ENCODE measurements around the gene PLD4. TPM values are rescaled to one million over a fixed set of nuclear protein-coding genes. Genes with fewer than 3 reads are reported as not detected.

The PLD4 gene
- polyA plus RNA-seq, 6 donors from 2014 or later: 77.4 to 264 (median 182) TPM

DNA sequence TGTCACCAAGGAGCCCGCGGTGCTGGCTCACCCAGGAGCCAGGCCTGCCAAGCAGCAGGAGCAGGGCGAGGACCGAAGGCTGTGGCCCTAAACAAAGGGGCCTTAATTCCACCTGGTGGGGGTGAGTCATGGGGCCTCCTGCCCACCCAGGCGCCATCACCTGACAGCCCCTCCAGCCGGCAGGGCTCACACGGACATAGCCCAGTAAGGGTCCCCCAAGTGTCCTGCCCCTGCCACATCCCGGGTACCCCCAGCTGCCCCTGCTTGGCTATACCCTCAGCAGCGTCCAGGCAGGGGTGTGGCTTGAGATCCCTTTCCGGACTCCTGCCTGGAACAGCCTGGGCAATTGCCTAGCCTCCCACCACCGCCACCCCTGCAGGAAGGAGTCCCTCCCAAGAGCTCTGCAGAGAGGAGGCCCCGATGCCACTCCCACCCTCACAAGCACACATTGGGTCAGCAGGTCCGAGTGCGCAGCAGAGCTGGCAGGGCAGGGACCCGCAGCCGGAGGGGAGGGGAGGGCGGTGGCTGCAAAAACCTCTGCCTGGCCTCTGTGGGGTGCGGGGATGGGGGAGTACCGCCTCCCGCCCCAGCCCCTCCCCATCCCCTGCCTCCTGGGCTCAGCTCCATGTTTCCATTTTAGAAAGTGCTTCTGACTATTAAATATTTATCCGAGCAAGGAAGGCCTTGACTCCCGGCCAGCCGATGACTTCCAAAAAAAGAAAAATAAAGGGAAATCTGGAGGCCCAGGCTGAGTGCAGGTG, 48.9 kb downstream of the PLD4 start:
- H3K9me3 Mint-ChIP-seq: no peaks in the 10 kb centered on the region
- H3K27ac Mint-ChIP-seq: no peak overlapping the region
- DNase-seq (no peak), ATAC-seq (ENCODE audit: low read depth in 2 of 2) (no peak)
- no peaks in the 10 kb centered on the region for H3K36me3 Mint-ChIP-seq
- H3K27me3 Mint-ChIP-seq: peaks cover 9 to 41% (median 36%) of the 10 kb centered on the region in 3 donors
- peaks cover 9 to 15% (median 13%) of the 10 kb centered on the region in 3 donors for H3K4me1 Mint-ChIP-seq
- H3K4me3 Mint-ChIP-seq: no peak overlapping the region

DNA sequence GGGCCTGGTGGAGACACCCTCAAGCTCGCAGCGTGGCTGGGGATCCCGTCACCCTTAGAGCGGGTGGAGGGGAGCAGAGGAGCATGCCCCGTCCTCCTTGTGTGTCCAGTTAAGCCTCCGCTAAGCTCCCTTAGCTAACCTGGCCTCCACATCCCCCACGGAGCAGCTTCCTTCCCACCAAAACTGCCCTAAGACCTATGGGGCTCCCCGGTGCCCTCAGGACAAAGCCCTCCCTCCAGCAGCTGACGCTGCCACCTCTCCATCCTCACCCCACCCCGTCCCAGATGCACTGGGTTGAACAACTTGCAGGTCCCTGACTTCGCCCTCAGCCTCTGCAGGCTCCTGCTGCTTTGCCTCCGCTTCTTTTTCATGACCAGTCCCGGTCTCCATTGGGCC, 49.5 kb downstream of the PLD4 start:
- no peak overlapping the region for H3K4me3 Mint-ChIP-seq
- no peak overlapping the region for H3K27ac Mint-ChIP-seq
- peaks cover 7 to 41% (median 36%) of the 10 kb centered on the region in 3 donors for H3K27me3 Mint-ChIP-seq
- DNase-seq: no peak
- ATAC-seq (ENCODE audit: low read depth in 2 of 2): no peak
- H3K36me3 Mint-ChIP-seq: no peaks in the 10 kb centered on the region
- H3K9me3 Mint-ChIP-seq: no peaks in the 10 kb centered on the region
- peaks cover 11 to 18% (median 13%) of the 10 kb centered on the region in 3 donors for H3K4me1 Mint-ChIP-seq

DNA sequence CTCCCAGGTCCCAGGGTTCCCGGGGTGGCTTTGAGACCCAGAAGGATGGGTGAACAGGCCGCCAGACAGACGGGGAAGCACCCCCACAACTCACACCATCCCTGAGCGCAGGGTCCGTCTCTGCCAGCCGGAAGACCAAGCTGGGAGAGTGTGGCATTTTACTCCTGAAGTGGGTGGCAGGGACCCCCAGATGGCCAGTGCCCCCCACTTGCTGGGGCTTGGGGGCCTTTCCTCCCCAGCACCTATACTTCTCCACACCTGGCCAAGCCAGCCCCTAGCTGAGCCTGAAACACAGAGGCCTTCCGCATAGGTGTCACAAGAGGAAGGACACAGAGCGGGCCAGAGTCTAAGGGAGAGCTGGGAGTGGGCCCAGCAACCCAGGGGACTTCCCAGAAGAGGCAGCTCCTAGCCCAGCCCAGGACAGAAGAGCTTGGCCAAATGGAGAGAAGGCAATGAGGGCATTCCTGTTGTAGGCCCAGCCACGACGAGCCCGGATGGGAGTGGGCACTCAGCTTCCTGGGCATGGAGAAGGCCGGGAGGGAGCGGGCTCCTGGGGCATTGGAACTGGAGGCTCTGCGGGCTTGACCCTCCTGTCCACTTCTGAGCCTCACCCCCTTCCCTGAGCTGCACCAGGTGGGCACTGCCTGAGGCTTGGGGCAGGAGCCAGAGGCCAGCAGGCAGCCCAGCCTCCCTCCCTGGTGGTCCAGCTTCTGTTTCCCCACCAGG, 50.1 kb downstream of the PLD4 start:
- H3K36me3 Mint-ChIP-seq: no peaks in the 10 kb centered on the region
- no peak overlapping the region for H3K4me3 Mint-ChIP-seq
- H3K4me1 Mint-ChIP-seq: peaks cover 13 to 17% (median 14%) of the 10 kb centered on the region in 3 donors
- no peak for ATAC-seq (ENCODE audit: low read depth in 2 of 2)
- peaks cover 9 to 45% (median 33%) of the 10 kb centered on the region in 3 donors for H3K27me3 Mint-ChIP-seq
- no peak overlapping the region for H3K27ac Mint-ChIP-seq
- no peak for DNase-seq
- no peaks in the 10 kb centered on the region for H3K9me3 Mint-ChIP-seq

DNA sequence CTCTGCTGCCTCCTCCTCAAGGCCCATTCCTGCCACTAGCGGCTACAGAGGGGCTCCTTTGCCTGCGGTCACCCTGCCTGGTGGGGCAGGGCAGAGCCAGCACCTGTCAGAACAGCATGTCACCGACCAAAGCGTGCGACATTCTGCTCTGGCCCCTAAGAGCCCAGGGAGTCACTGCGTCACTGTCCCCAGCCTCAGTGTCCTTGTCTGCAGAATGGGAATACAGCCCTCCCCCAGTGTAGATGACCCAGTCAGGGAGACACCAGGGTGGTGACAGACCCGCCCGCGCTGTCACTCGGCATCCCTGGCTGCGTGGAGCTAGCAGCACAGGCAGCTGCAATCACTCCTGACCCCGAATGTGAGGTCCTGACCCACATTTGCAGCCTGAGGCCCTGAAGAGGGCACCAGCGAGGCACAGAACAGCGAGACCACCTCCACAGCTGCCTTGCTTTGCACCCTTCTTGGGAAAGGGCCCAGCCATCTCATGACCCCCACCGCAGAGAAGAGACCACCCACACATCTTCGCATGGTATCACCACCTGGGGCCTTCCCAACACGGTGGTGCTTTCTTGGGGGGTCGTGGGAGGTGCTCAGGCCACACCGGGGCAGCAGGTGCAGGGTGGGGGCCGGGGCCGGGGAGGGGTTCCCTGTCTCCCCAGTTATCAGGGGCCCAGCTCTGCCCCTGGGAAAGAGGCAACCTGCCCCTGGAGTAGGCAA, 51.0 kb downstream of the PLD4 start:
- DNase-seq (no peak), ATAC-seq (ENCODE audit: low read depth in 2 of 2) (peak; percentile 35 to 40)
- Mint-ChIP-seq H3K4me1 (peaks cover 13 to 17% (median 14%) of the 10 kb centered on the region in 3 donors), H3K36me3 (no peaks in the 10 kb centered on the region), H3K27me3 (peaks cover 11 to 48% (median 33%) of the 10 kb centered on the region in 3 donors), H3K27ac (peak overlapping the region in 1 of 6 donors; percentile 86), H3K4me3 (peak overlapping the region in 4 of 8 donors; percentile 50 to 67 (median 62)), H3K9me3 (no peaks in the 10 kb centered on the region)

DNA sequence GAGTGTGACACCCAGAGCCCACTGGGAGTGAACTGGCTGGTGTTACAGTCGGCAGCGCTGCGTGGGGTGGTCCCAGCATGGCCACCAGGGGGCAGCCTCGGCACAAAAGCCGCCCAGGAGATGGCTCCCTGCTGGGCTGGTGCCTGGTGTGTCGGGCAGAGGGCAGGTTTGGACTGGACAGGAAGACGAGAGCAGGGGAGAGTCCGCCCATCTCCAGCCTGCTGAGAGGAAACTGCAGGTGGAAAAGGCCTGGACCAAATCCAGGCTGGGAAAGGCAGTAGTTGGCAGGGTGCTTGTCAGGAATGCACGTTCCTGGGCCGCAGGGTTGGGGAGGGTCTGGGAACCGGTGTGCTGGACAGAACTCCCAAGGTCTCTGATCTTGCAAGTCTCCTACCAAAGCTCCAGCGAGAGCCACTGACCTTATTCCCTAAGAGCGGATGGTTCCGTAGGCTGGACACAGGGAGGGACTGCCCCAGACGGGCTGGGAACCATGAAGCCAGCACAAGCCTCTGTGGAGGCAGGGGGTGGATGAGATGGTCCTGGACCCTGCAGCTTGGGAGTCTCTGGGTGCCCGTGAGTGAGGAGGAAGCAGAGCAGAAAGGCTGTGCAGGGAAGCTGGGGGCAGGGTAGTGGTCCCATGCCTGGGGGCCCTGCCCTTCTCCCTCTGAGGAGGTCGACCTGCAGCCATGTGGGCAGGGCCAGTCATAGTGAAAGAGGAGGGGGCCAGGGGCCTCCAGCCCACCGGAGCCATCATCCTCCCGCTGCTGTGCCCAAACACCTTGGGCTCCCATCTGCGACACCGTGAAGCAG, 51.7 kb downstream of the PLD4 start:
- ATAC-seq (ENCODE audit: low read depth in 2 of 2) (peak; percentile 82 to 85), DNase-seq (peak; percentile 81)
- H3K27me3 Mint-ChIP-seq: peaks cover 11 to 48% (median 33%) of the 10 kb centered on the region in 3 donors
- peak overlapping the region in 1 of 6 donors; percentile 20 for H3K27ac Mint-ChIP-seq
- H3K9me3 Mint-ChIP-seq: no peaks in the 10 kb centered on the region
- H3K4me3 Mint-ChIP-seq: peak overlapping the region; percentile 50 to 86 (median 76)
- no peaks in the 10 kb centered on the region for H3K36me3 Mint-ChIP-seq
- peaks cover 13 to 17% (median 14%) of the 10 kb centered on the region in 3 donors for H3K4me1 Mint-ChIP-seq

DNA sequence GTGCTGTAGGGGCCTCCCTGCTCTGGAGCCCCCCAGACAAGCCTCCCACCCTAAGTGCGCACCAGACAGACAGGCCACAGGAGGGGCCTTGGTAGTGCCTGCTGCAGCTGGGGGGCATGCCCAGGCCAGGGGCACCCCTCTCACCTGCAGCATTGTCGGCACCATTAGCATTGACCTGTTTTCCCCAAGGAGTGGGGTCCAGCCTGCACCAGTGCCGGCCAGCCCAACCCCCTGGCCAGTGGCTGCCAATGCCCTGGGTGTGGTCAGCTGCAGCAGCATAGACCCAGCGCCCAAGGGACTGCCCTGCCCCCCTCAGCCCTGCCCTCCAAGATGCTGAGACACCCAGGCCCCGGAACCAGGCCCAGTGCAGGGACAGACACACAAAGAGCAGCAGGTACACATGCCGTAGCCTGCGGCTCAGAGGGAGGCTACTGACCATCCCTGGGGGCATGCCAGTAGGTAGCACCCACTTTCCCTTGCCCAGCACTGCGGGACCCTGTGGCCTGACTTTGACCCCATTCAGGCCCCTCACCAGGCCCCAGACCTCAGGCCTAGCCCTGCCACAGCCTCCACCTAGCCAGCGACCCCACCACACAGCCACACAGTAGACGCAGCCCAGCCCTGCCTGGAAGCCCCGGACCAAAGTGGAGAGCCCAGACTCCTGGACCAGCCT, 52.5 kb downstream of the PLD4 start:
- no peaks in the 10 kb centered on the region for H3K9me3 Mint-ChIP-seq
- ATAC-seq (ENCODE audit: low read depth in 2 of 2): no peak
- H3K36me3 Mint-ChIP-seq: no peaks in the 10 kb centered on the region
- peaks cover 11 to 48% (median 33%) of the 10 kb centered on the region in 3 donors for H3K27me3 Mint-ChIP-seq
- DNase-seq: no peak
- H3K4me3 Mint-ChIP-seq: peak overlapping the region; percentile 58 to 93 (median 68)
- H3K27ac Mint-ChIP-seq: peak overlapping the region in 2 of 6 donors; percentile 52 to 79
- H3K4me1 Mint-ChIP-seq: peaks cover 13 to 17% (median 14%) of the 10 kb centered on the region in 3 donors

DNA sequence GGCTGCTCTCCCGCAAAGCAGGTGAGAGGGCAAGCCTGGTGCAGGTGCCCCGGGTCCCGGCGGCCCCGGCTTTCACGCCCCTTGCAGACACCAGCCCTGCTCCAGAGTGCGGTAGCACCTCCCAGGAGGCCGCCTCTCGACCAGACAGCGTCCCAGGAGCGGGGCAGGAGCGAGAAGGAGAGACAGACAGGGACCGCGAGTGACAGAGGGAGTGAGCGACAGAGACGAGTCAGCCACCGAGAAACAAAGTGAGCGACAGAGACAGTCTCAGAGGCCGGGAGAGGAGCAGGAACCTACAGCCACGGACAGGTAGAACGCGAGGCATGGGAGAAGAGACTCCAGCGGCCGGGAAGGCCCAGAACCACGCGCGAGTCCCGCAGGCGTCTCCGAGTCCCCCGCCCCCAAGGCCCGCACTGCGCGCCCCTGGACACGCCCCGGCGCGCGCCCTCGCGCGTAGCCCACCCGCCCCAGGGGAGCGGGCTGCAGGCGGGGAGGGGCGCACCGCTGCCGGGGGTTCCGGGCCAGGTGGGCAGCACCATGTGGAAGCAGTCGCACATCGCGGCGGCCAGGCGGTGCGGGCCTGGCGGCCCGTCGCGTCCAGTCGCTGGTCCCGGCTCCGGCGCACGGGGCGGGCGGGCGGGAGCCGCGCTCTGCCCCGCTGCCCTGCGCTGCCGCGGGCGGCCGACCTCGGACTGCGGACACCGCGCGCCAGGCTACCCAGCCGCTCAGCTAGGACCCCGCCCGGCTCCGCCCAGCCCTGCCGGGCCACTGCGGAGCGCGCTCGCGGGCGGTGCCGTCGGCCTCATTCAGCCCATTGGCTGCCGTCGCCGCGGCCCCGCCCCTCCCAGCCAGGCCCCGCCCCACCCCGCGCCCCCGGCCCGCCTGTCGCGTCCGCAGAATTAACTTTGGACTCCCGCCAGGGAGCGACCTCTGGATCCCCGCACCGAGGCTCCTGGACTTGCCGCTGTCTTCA, 53.3 kb downstream of the PLD4 start, which contains the start of gene AHNAK2:
TSS of gene AHNAK2 (minus strand) at position 694 of the 973 bp plus-strand sequence. CDS start at position 557, 137 bp downstream.
- DNase-seq (peak; percentile 48), ATAC-seq (ENCODE audit: low read depth in 2 of 2) (peak; percentile 60 to 70)
- Mint-ChIP-seq H3K9me3 (no peaks in the 10 kb centered on the region), H3K36me3 (no peaks in the 10 kb centered on the region), H3K27me3 (peaks cover 11 to 48% (median 33%) of the 10 kb centered on the region in 3 donors), H3K27ac (peak within 1 kb of the TSS in 3 of 6 donors; percentile 52 to 79 (median 74)), H3K4me3 (peak within 1 kb of the TSS; percentile 65 to 93 (median 84)), H3K4me1 (peaks cover 13 to 17% (median 14%) of the 10 kb centered on the region in 3 donors)

DNA sequence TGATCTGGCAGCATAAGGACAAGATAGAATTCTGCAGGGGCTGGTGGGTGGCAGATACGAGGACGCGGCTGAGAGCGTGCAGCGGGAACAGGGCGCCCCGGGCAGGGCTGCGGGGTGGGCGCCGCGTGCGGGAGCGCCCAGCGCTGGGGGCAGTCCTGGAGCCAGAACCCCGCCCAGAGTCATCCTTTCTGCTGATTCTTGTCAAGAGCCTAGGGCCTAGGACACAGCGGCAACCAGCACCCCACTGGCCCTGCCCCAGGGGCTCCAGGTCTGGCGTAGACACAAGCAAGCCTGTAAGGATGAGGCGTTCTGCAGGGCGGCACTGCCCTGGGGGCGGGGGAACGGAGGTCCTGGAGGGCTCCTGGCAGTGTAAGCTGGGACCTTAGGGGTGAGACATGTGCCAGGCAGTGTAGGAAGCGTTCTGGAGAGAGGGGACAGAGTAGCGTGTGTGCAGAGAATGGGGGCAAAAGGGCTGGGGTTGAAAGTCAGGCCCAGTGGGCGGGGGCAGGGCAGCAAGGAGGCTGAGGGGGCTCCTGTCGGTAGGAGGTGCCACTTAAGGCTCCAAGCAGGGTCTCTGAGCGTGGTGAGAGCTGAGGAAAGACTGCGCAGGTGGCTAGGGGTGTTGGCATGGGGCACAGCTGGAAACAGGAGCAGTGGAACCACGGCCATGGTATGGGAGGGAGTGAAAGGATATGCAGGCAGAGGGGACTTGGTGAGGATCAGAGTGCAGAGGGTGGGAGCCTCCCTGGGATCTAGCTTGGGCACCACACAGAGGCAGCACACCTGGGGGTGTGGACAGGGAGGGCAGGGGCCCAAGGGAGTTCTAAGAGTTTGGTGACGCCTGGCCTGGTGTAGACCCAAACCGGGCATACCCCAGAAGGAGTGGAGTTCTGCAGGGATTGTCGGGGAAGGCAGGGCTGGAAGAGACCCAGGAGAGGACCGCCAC, 54.3 kb downstream of the PLD4 start:
- Mint-ChIP-seq H3K27ac (peak overlapping the region in 4 of 6 donors; percentile 5 to 74 (median 24)), H3K27me3 (peaks cover 11 to 47% (median 33%) of the 10 kb centered on the region in 3 donors), H3K4me1 (peaks cover 13 to 19% (median 17%) of the 10 kb centered on the region in 3 donors), H3K9me3 (no peaks in the 10 kb centered on the region), H3K4me3 (peak overlapping the region in 7 of 8 donors; percentile 37 to 75 (median 64)), H3K36me3 (no peaks in the 10 kb centered on the region)
- DNase-seq (no peak), ATAC-seq (ENCODE audit: low read depth in 2 of 2) (no peak)

DNA sequence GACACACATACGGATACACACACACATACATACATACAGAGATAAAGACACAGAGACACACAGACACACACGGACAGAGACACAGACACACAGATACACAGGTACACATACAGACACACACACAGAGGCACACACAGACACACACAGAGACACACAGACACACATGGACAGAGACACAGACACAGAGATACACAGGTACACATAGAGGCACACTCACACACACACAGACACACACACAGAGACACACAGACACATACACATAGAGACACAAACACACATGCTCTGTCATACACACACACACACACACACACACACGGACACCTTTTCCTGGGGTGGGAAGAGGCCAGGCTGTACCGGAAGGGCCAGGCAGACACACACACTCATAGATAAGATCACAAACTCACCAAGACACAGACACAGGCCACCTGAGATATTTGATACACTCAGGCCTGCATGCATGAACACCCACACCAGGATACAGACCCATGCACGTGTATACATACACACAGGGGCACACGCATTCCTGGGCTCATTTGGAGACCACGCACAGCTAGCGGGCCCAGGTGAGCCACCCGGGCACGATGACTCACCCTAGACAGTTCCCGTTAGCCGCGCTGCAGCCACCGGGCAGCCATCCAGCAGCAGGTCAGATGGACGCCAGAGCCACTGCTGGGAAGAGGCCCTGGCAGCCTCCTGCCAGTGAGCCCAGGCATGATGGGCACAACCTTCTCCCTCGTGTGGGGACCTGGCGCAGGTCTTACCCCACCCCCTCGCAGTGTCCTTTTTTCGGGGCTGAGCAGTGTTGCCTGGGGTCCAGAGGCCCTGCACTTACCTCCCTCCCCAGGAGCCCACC, 55.3 kb downstream of the PLD4 start:
- peak overlapping the region in 2 of 6 donors; percentile 18 to 34 for H3K27ac Mint-ChIP-seq
- H3K4me1 Mint-ChIP-seq: peaks cover 17 to 27% (median 21%) of the 10 kb centered on the region in 3 donors
- no peaks in the 10 kb centered on the region for H3K36me3 Mint-ChIP-seq
- ATAC-seq (ENCODE audit: low read depth in 2 of 2) (no peak), DNase-seq (no peak)
- H3K27me3 Mint-ChIP-seq: peaks cover 11 to 38% (median 25%) of the 10 kb centered on the region in 3 donors
- peaks cover 0 to 2% (median 0%) of the 10 kb centered on the region in 7 donors for H3K9me3 Mint-ChIP-seq
- peak overlapping the region in 5 of 8 donors; percentile 22 to 71 (median 49) for H3K4me3 Mint-ChIP-seq
